Endothelial cell (in vitro differentiated cells): ENCODE data around the gene ALDH1A1. TPM values are rescaled to one million over a fixed set of nuclear protein-coding genes. Genes with fewer than 3 reads are reported as not detected.

ENCODE experiments used
- DNase-seq: peaks from one replicate; pipeline ENCODE4 v3.0.0; 2021; ENCODE audit warnings: low spot score
- H3K27ac Mint-ChIP-seq: one replicate; pipeline ENCODE4 v1.8.0; 2021; ENCODE audit warnings: mixed read lengths, inconsistent platforms; ENCODE audit not compliant: unreplicated experiment
- H3K27me3 Mint-ChIP-seq: one replicate; pipeline ENCODE4 v1.8.0; 2021; ENCODE audit warnings: mild to moderate bottlenecking, moderate library complexity, mixed read lengths, inconsistent platforms; ENCODE audit not compliant: unreplicated experiment
- H3K36me3 Mint-ChIP-seq: one replicate; pipeline ENCODE4 v1.8.0; 2021; ENCODE audit warnings: mild to moderate bottlenecking, low read depth, mixed read lengths, inconsistent platforms; ENCODE audit not compliant: unreplicated experiment
- H3K4me1 Mint-ChIP-seq: one replicate; pipeline ENCODE4 v1.8.0; 2021; ENCODE audit warnings: mild to moderate bottlenecking, mixed read lengths, inconsistent platforms; ENCODE audit not compliant: unreplicated experiment
- H3K4me3 Mint-ChIP-seq: one replicate; pipeline ENCODE4 v1.8.0; 2021; ENCODE audit warnings: mild to moderate bottlenecking, mixed read lengths, inconsistent platforms; ENCODE audit not compliant: unreplicated experiment
- H3K9me3 Mint-ChIP-seq: one replicate; pipeline ENCODE4 v1.8.0; 2021; ENCODE audit warnings: mixed read lengths, inconsistent platforms; ENCODE audit not compliant: unreplicated experiment
- total RNA-seq: library from RNA; stranded (reverse); fragmentation: NEBNext Ultra II Directional; extraction: Animal tissue kit (Norgen Biotek cat#: 25700); gene quantifications from one replicate; pipeline ENCODE4 v1.2.1, GENCODE V29; 2021; ENCODE audit not compliant: unreplicated experiment
- TF ChIP-seq, protein P1 (sequence below): fragments of 200-600 bp; sonication (generic); IDR thresholded peaks from one replicate; pipeline ENCODE4 v1.5.0; 2021; ENCODE audit warnings: antibody characterized with exemption; ENCODE audit not compliant: unreplicated experiment

The ALDH1A1 gene
- total RNA-seq, 1 donor from 2014 or later = 7.0 TPM

DNA sequence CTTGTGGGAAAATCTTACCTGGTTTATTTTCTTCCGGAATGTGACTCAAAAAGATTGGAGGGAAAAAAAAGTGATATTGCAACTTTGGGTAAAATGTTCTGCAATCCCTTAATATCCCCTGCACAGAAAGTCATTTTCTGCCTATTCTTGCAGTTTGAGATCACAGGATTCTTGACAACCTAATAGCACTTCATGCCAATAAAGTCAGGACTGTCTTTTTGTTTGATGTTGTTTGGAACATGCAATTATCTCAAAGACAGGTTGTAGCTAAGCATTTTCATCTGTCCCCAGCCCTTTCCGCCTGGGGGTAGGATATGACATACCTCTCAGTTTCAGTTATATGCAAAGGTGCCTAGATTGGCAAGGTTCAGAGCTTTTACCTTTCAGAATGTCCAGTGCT, 63.9 kb downstream of the ALDH1A1 start:
- no peak overlapping the region for H3K27ac Mint-ChIP-seq
- TF ChIP-seq, protein P1, sequence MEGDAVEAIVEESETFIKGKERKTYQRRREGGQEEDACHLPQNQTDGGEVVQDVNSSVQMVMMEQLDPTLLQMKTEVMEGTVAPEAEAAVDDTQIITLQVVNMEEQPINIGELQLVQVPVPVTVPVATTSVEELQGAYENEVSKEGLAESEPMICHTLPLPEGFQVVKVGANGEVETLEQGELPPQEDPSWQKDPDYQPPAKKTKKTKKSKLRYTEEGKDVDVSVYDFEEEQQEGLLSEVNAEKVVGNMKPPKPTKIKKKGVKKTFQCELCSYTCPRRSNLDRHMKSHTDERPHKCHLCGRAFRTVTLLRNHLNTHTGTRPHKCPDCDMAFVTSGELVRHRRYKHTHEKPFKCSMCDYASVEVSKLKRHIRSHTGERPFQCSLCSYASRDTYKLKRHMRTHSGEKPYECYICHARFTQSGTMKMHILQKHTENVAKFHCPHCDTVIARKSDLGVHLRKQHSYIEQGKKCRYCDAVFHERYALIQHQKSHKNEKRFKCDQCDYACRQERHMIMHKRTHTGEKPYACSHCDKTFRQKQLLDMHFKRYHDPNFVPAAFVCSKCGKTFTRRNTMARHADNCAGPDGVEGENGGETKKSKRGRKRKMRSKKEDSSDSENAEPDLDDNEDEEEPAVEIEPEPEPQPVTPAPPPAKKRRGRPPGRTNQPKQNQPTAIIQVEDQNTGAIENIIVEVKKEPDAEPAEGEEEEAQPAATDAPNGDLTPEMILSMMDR = no peak
- H3K36me3 Mint-ChIP-seq = no peaks in the 10 kb centered on the region
- no peaks in the 10 kb centered on the region for H3K4me1 Mint-ChIP-seq
- no peaks in the 10 kb centered on the region for H3K27me3 Mint-ChIP-seq
- no peak for DNase-seq
- H3K4me3 Mint-ChIP-seq = no peak overlapping the region
- no peaks in the 10 kb centered on the region for H3K9me3 Mint-ChIP-seq

- Mint-ChIP-seq H3K4me3 (no peak overlapping the region), H3K4me1 (no peaks in the 10 kb centered on the region), H3K27ac (no peak overlapping the region), H3K36me3 (no peaks in the 10 kb centered on the region), H3K9me3 (no peaks in the 10 kb centered on the region), H3K27me3 (no peaks in the 10 kb centered on the region)
- TF ChIP-seq, protein P1 = no peak
- no peak for DNase-seq
Observed at GRCh38 chr9:72888067-72888466, 64.8 kb downstream of the ALDH1A1 start.

DNA sequence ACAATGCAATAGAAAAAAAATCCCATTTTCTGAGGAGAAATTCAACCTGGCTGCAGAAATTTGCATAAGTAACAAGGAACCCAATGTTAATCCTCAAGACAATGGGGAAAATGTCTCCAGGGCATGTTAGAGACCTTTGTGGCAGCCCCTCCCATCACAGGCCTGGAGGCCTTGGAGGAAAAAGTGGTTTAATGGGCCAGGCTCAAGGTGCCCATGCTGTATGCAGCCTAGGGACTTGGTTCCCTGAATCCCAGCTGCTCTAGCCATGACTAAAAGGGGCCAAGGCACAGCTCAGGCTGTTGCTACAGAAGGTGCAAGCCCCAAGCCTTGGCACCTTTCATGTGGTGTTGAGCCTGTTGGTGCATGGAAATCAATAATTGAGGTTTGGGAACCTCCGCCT, 66.5 kb downstream of the ALDH1A1 start:
- Mint-ChIP-seq H3K27ac (no peak overlapping the region), H3K4me1 (no peaks in the 10 kb centered on the region), H3K27me3 (no peaks in the 10 kb centered on the region), H3K9me3 (no peaks in the 10 kb centered on the region), H3K4me3 (no peak overlapping the region), H3K36me3 (no peaks in the 10 kb centered on the region)
- TF ChIP-seq, protein P1 = no peak
- no peak for DNase-seq

DNA sequence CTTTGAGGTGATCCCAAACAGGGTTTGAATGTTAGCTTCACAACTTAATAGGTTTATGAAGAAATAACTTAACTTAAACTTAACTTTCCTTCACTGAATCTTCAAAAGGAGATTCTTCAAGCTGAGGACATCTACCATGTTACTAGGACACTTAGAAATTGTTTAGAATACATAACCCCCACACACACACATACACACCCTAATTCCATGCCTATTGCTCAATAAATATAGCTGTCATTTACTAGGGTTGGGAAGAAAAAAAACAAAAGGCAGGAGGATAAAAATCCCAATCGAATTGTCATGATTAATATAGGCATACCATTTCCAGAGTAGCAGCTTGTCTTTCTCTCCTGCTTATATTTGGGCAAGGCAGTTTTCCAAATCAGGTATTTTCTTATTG, 68.3 kb downstream of the ALDH1A1 start:
- Mint-ChIP-seq H3K27ac (no peak overlapping the region), H3K4me3 (no peak overlapping the region), H3K36me3 (no peaks in the 10 kb centered on the region), H3K27me3 (peaks cover 2% of the 10 kb centered on the region), H3K4me1 (no peaks in the 10 kb centered on the region), H3K9me3 (no peaks in the 10 kb centered on the region)
- DNase-seq = no peak
- TF ChIP-seq, protein P1 = no peak

- no peak overlapping the region for H3K27ac Mint-ChIP-seq
- TF ChIP-seq, protein P1 = no peak
- no peak overlapping the region for H3K4me3 Mint-ChIP-seq
- H3K4me1 Mint-ChIP-seq = no peaks in the 10 kb centered on the region
- no peak for DNase-seq
- no peaks in the 10 kb centered on the region for H3K36me3 Mint-ChIP-seq
- no peaks in the 10 kb centered on the region for H3K9me3 Mint-ChIP-seq
- peaks cover 2% of the 10 kb centered on the region for H3K27me3 Mint-ChIP-seq
Observed at GRCh38 chr9:72883875-72884274, 69.0 kb downstream of the ALDH1A1 start.
